Left ventricle myocardium superior (tissue), 1 donor: ENCODE results near the gene PSEN2. TPM values are rescaled to one million over a fixed set of nuclear protein-coding genes. Genes with fewer than 3 reads are reported as not detected.
A peak's percentile ranks its signal among the peaks of the same experiment; 100 is the strongest.
"Not testable (repeated sequence)": the region's sequence is repeated elsewhere in the genome, so short reads cannot be mapped to it uniquely, and the experiment has no call there.

Experiments
- ATAC-seq: fragments of 200-7000 bp; cut with Tn5 transposase; one replicate; pipeline ENCODE4 v1.9.1; 2020; ENCODE audit warnings: mild to moderate bottlenecking, moderate library complexity
- DNase-seq: peaks from one replicate; pipeline ENCODE4 v3.0.0-alpha.2; 2020
- intact Hi-C: fragments of 100-400 bp; cut with micrococcal nuclease; formaldehyde crosslinking; loops from one replicate; pipeline ENCODE4 v1.11.0; 2022
- total RNA-seq: library from RNA; stranded (reverse); fragmentation: NEBNext Ultra II Directional; extraction: Animal tissue kit (Norgen Biotek cat#: 25700); gene quantifications from one replicate; pipeline ENCODE4 v1.2.1, GENCODE V29; 2021
- donor health status: DM: no; HTN: yes; CAD: no; lungs with severe emphysema.

The PSEN2 gene
- total RNA-seq, 1 donor from 2014 or later = 22.8 TPM

- intact Hi-C loops = no loop called here
- ATAC-seq = no peak
- DNase-seq = no peak
Observed at GRCh38 chr1:226902601-226903000, 32.2 kb downstream of the PSEN2 start.

DNA sequence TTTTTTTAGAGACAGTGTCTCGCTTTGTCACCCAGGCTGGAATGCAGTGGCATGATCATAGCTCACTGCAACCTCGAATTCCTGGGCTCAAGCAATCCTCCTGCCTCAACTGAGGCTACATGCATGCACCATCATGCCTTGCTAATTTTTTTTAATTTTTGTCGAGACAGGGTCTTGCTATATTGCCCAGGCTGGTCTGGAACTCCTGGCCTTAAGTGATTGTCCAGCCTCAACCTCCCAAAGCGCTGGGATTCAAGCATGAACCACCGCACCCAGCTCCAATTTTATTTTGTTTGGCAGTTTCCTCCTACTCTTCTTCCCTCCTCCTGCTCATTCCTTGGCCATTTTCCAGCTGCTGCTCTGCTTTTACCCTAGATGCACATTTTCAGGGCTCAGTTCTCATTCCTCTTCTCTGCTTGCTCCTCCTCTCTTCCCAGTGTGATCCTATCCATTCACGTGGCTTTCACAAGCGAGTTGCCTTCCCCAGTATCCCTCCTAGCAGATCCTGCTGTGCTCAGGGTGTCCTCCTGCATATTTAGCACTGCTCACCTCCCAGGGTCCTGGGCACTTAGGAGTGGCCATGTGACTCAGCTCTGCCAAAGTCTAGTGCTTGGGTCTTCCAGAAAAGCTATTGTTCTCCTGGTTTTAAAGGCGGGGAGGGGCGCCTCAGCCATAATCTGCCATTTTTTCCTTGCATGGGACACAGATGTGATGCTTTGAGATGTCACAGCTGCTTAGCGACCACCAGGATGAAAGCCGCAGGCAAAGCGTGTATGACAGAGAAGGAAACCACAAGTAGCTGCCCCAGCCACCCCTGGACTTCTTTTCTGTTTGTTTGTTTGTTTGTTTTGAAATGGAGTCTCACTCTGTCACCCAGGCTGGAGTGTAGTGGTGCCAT lies 33.7 kb downstream of the PSEN2 start:
- intact Hi-C loops = no loop called here
- DNase-seq (no peak), ATAC-seq (peak; percentile 33)

GRCh38 chr1:226904772-226905171 lies 34.4 kb downstream of the PSEN2 start:
- ATAC-seq (peak; percentile 73), DNase-seq (no peak)
- intact Hi-C loops = no loop called here

DNA sequence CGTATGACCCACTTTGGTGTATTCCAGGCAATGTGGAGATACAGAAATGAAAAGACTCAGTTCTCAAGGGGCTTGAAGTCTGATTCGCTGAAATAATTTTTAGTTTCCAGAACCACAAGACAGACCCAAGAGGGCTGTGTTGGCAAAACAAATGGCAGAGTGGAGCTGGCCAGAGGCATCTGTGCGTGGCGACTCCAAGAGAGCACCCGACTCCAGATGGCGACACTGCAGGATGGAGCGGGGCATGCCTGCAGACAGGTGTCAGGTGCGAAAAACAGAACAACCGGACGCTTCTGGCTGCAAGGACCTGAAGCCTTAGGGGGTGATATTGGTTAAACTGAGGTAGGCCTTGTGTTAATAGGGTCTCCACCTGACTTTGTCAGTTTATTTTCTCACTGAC lies 38.0 kb downstream of the PSEN2 start:
- no peak for DNase-seq
- no peak for ATAC-seq
- intact Hi-C loops = no loop called here

- ATAC-seq = no peak
- intact Hi-C loops = no loop called here
- DNase-seq = no peak
Observed at GRCh38 chr1:226908913-226909312, 38.5 kb downstream of the PSEN2 start.

DNA sequence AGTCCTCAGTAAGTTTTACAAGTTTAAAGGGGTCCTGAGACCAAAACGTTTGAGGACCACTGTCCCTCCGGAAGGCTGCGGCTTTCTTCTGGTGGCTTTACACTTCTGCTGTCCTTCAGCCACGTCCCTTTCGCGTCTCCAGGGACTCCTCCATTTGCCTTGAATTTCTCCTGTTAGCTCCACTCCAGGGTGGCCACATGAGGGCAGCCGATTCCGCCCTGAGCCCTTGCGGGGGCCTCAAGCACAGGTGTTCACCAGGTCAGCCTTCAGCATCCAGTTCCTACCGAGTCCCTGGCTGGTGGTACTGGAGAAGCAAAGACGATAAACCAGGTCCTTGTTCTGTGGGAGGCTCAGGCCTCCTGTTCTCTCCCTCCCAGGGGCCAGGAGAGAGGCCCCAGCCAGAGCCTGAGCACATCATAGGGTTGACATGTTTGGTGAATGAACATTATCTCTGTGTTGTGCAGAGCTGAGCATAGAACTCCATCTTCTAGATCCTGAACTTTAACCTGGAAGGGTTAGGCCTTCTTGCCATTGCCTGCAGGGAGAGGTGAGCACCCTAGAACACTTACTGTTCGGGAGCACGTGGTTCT lies 42.3 kb downstream of the PSEN2 start:
- peak; percentile 75 for DNase-seq
- peak; percentile 83 for ATAC-seq
- intact Hi-C loops = no loop called here

DNA sequence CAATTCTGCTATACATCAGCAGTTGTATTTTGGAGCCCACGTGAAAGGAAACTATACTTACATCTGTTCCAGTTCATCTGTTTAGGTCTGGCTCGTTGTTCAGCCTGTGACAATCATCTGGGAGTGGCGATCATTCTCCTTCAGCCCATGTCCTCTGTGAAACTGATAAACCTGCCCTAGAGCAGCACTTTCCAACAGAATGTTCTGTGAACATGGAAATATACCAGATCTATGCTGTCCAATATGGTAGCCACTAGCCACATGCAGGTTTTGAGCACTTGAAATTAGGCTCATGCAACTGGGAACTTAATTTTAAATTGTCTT lies 45.2 kb downstream of the PSEN2 start:
- DNase-seq (no peak), ATAC-seq (peak; percentile 21)
- intact Hi-C loops = no loop called here

DNA sequence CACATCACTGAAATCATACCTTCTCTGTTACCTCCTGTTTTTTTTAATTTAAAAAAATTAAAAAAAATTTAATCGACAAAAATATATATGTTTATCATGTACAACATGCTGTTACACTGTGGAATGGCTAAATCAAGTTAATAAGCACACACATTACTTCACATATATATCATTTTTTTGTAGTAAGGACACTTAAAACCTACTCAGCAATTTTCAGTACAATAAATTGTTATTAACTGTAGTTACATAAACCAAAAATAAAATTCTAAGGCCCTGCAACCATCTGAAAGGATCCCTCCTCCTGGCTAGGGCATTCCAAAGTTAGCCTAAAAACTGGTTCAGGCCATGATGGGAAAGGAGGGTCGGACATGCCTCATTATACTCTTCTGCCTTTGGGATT lies 46.1 kb downstream of the PSEN2 start:
- ATAC-seq (no peak), DNase-seq (no peak)
- intact Hi-C loops = no loop called here

- intact Hi-C loops = no loop called here
- ATAC-seq = no peak
Observed at GRCh38 chr1:226919587-226919986, 49.2 kb downstream of the PSEN2 start.

GRCh38 chr1:226919995-226920394 lies 49.6 kb downstream of the PSEN2 start:
- DNase-seq (no peak), ATAC-seq (peak; percentile 13)
- intact Hi-C loops = no loop called here

More at GRCh38 chr1:226919587-226919986, 49.2 kb downstream of the PSEN2 start:
- DNase-seq = no peak

GRCh38 chr1:226920446-226920894 lies 50.1 kb downstream of the PSEN2 start:
- ATAC-seq (peak; percentile 94), DNase-seq (peak; percentile 87)
- intact Hi-C loops = no loop called here

DNA sequence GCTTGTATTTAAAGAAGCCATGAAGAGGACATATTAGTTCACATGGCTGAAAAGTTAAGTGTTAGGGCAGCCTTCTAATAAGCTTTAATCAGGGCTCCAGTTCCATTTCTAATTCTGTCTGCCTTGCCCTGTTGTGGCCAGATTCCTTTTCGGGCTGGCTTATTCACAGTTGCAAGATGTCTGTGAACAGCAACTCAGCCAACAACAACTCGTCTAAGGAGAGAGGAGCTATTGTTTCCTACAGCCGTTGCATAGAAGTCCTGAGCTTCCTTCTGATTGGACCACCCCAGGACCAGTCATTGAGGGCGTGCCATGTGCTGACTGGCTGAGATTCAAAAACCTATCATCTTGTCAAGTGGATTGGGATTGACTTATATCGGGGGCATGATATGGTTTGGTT lies 51.1 kb downstream of the PSEN2 start:
- no peak for DNase-seq
- intact Hi-C loops = no loop called here
- peak; percentile 11 for ATAC-seq

- DNase-seq, intact Hi-C loops, ATAC-seq: not testable (repeated sequence)
Observed at GRCh38 chr1:226929260-226930111, 59.1 kb downstream of the PSEN2 start.

- no peak for DNase-seq
- no peak for ATAC-seq
- intact Hi-C loops = no loop called here
Observed at GRCh38 chr1:226934483-226935237, 64.2 kb downstream of the PSEN2 start.

DNA sequence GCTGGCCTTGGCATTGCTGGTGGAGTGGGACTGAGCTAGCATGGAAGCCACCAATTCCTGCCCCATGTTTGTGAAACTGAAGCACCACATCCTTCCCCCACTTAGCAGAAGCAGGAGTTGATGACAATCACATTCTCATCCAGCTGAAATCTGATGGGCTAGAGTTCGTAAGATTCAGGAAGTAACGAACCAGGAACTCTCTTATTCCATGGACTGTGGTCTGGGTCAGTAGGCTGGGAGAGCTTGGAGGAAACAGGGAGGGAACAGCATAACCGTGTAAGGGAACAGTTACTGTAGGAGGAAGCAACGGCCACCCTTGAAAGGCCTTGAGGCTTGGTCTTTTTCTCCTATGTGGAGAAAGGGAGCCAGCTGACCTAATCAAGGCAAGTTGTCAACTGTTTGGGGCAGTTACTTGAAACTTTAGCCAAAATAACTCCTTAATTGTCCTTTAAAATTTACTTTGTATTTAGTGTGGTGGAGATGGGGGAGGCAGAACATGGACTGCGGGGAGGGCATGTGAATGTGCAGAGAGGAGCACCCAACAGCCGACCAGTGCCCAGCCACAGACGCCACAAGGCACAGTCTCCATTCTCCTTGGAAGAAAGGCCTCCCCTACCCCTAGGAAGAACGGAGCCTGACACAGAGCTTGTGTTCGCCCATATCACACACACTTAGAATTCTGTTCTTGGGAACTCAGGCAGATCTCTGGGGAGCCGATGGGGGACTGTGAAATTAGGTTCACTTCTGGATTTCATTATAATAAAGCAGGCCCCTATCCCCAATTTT lies 67.7 kb downstream of the PSEN2 start:
- ATAC-seq (no peak), DNase-seq (no peak)
- intact Hi-C loops = no loop called here

DNA sequence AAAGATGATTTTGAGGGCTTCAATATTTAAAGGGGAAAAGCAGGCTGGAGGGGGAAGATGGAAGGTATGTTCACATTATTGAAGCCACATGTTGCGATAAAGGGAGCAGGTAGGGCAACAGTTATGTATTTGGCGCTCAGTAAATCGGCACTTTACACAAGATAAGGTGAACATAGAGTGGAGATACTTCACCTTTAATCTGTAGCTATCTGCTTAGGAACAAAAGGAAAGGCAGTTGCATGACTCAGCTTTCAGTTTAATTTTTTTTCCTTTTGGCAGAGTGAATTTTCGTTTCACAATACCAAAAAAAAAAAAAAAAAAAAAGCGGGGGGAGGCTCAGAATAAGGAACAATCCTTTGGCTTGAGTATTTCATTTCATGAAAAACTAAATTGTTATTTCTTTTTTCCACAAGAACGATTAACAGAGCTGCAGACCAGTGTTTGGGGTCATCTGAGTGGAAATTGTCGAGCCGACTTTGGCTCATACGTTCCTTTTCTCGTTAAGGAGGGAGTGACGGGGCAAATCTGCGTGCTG lies 68.6 kb downstream of the PSEN2 start:
- intact Hi-C loops = no loop called here
- DNase-seq = no peak
- ATAC-seq = no peak

GRCh38 chr1:226939438-226940028 lies 69.1 kb downstream of the PSEN2 start:
- DNase-seq (peak; percentile 83), ATAC-seq (peak; percentile 50)
- intact Hi-C loops = no loop called here
